ENCODE measurements around the gene KCTD4. TPM values are rescaled to one million over a fixed set of nuclear protein-coding genes. Genes with fewer than 3 reads are reported as not detected.

The KCTD4 gene
- total and polyA plus RNA-seq, 10 of the 15 experiments (the other 5 are each of a cell fraction or from before 2014, with no cell fraction given), result 0.09 TPM; not detected in 9

GRCh38 chr13:45226024-45226423 lies 25.2 kb upstream of the KCTD4 start:
- BruUV-seq (replicated peaks), result no TSS peak
- H3K4me2 ChIP-seq (ENCODE audit: control insufficient read depth, insufficient read depth), result no peak overlapping the region
- FAIRE-seq (no peak), ATAC-seq (no peak), DNase-seq (ENCODE audit: low read depth, low spot score) (no peak)
- intact Hi-C loops (cut with micrococcal nuclease; ENCODE audit: unreplicated experiment) (no loop called here), in situ Hi-C loops (cut with MboI) (no loop called here)
- no peaks in the 10 kb centered on the region for H4K20me1 ChIP-seq (ENCODE audit: control insufficient read depth, insufficient read depth)
- no peaks in the 10 kb centered on the region for H3K4me1 ChIP-seq (ENCODE audit: control insufficient read depth, insufficient read depth, low read length)
- no peaks in the 10 kb centered on the region for H3K9me3 ChIP-seq (replicated peaks; ENCODE audit: control insufficient read depth, insufficient read depth, low read length)
- H3K4me3 ChIP-seq, result no peak overlapping the region
- H3K27me3 ChIP-seq (replicated peaks in 1 of 2; ENCODE audit: control insufficient read depth in 2 of 2, insufficient read depth in 2 of 2, low read length in 1 of 2), result no peaks in the 10 kb centered on the region
- CTCF ChIA-PET, result interaction anchor here (0.6 to 1.2 kb wide), 3 partner anchors 27 to 56 kb away, joined by 3 read pairs; no protein-coding TSS in a partner anchor
- no peak overlapping the region for H3K27ac ChIP-seq (ENCODE audit: control insufficient read depth, insufficient read depth)
- TF ChIP-seq PAX5 (IDR thresholded peaks at IDR 0.05; ENCODE audit: borderline replicate concordance, low read depth, low read length) (no peak), PKNOX1 (IDR thresholded peaks at IDR 0.05) (no peak), USF2 (IDR thresholded peaks at IDR 0.05; ENCODE audit: borderline replicate concordance, low read depth, low read length) (no peak), BACH1 (IDR thresholded peaks at IDR 0.05; ENCODE audit: borderline replicate concordance) (no peak), BCLAF1 (IDR thresholded peaks at IDR 0.05) (no peak), WRNIP1 (IDR thresholded peaks at IDR 0.05; ENCODE audit: borderline replicate concordance, low read depth, low read length) (no peak), NBN (IDR thresholded peaks at IDR 0.05) (no peak), SMC3 (IDR thresholded peaks at IDR 0.05; ENCODE audit: borderline replicate concordance, low read length) (no peak), TCF7 (IDR thresholded peaks at IDR 0.05; ENCODE audit: borderline replicate concordance) (no peak), STAT1 (conservative IDR thresholded peaks at IDR 0.05) (no peak), SMARCA5 (IDR thresholded peaks at IDR 0.05) (no peak), MTA2 (IDR thresholded peaks at IDR 0.05; ENCODE audit: low read depth) (no peak)
- no peak overlapping the region for H3K9ac ChIP-seq (ENCODE audit: control insufficient read depth, insufficient read depth, low read length)
- no peaks in the 10 kb centered on the region; a peak in 1 of 4 replicates for H3K36me3 ChIP-seq (ENCODE audit: control insufficient read depth in 2 of 2, insufficient read depth in 2 of 2, low read length in 1 of 2)
- RAD21 ChIA-PET (ENCODE audit: unreplicated experiment), result interaction anchor here (0.5 kb wide), 1 partner anchor 95 kb away, joined by 3 read pairs; no protein-coding TSS in a partner anchor
- SMC1A ChIA-PET (ENCODE audit: uncharacterized antibody, unreplicated experiment), result no interaction called here
- POLR2A ChIA-PET, result interaction anchor here (0.6 kb wide), 1 partner anchor 10 kb away, joined by 4 read pairs; no protein-coding TSS in a partner anchor
- no peaks in the 10 kb centered on the region for H3K79me2 ChIP-seq (ENCODE audit: control insufficient read depth, insufficient read depth, low read length)
- H2AFZ ChIP-seq (ENCODE audit: control insufficient read depth, low read depth, low read length), result no peak overlapping the region
- whole genome bisulfite sequencing (ENCODE audit: insufficient coverage, insufficient replicate concordance, low lambda C conversion rate, missing lambda C conversion rate), result 82% methylated on average over 3 of the region's 3 CpGs

Data from GM12878 (cell line).